Measurements from ENCODE around the gene EPPIN.

EPPIN gene

DNA sequence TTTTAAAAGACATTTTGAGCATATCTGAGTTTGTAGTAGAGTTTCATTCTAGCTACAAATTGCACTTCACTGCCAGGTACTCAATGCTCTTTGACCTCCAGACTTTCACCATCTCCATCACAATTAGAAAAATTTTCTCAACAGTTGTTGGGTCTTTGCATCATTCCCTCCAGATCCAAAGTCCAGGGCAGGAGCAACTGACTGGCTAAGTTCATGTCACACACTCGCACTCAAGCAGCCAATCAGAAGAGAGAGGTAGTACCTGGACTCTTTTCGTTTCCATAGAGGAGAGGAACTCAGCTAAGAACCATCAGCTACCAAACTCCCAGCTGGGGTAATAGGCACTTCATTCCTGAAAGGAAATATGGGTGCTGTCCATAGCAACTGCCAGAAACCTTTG, 40.8 kb downstream of the EPPIN start:
- no peak for DNase-seq (ENCODE audit: extremely low spot score)
- CTCF ChIA-PET: no interaction called here
- POLR2A ChIA-PET: no interaction called here
- TF ChIP-seq, protein P1, sequence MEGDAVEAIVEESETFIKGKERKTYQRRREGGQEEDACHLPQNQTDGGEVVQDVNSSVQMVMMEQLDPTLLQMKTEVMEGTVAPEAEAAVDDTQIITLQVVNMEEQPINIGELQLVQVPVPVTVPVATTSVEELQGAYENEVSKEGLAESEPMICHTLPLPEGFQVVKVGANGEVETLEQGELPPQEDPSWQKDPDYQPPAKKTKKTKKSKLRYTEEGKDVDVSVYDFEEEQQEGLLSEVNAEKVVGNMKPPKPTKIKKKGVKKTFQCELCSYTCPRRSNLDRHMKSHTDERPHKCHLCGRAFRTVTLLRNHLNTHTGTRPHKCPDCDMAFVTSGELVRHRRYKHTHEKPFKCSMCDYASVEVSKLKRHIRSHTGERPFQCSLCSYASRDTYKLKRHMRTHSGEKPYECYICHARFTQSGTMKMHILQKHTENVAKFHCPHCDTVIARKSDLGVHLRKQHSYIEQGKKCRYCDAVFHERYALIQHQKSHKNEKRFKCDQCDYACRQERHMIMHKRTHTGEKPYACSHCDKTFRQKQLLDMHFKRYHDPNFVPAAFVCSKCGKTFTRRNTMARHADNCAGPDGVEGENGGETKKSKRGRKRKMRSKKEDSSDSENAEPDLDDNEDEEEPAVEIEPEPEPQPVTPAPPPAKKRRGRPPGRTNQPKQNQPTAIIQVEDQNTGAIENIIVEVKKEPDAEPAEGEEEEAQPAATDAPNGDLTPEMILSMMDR (IDR thresholded peaks at IDR 0.05; ENCODE audit: control extremely low read depth, extremely low read depth, low read depth, missing control alignments): no peak

DNA sequence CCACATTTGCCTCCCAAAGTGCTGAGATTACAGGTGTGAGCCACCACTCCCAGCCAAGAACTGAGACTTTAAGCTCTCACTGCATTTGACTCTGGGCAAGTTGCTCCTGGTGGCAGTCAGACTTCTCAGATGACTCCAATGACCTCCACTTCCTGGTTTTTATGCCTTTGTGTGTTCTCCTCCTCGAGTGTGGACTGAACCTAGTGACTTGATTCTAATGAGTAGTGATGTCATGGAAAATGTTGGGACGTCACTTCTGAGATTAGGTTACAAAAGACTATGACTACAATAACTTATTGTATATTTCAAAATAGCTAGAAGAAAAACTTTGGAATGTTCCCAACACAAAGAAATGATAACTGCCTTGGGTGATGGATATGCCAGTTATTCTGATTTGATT, 43.8 kb downstream of the EPPIN start:
- POLR2A ChIA-PET: no interaction called here
- DNase-seq (ENCODE audit: extremely low spot score): no peak
- TF ChIP-seq, protein P1 (IDR thresholded peaks at IDR 0.05; ENCODE audit: control extremely low read depth, extremely low read depth, low read depth, missing control alignments): no peak
- CTCF ChIA-PET: interaction anchor here (1.0 to 1.3 kb wide), 3 partner anchors 35 to 271 kb away, joined by 3 read pairs; no protein-coding TSS in a partner anchor

- TF ChIP-seq, protein P1 (IDR thresholded peaks at IDR 0.05; ENCODE audit: control extremely low read depth, extremely low read depth, low read depth, missing control alignments): no peak
- ChIA-PET CTCF (interaction anchor here (1.3 kb wide), 1 partner anchor 34 kb away, joined by 3 read pairs; no protein-coding TSS in a partner anchor), POLR2A (no interaction called here)
- no peak for DNase-seq (ENCODE audit: extremely low spot score)
Observed at GRCh38 chr20:45502561-45502960, 44.6 kb downstream of the EPPIN start.

- CTCF ChIA-PET: no interaction called here
- DNase-seq (ENCODE audit: extremely low spot score): no peak
- TF ChIP-seq, protein P1 (IDR thresholded peaks at IDR 0.05; ENCODE audit: control extremely low read depth, extremely low read depth, low read depth, missing control alignments): no peak
- POLR2A ChIA-PET: no interaction called here
Observed at GRCh38 chr20:45501600-45501999, 45.6 kb downstream of the EPPIN start.

DNA sequence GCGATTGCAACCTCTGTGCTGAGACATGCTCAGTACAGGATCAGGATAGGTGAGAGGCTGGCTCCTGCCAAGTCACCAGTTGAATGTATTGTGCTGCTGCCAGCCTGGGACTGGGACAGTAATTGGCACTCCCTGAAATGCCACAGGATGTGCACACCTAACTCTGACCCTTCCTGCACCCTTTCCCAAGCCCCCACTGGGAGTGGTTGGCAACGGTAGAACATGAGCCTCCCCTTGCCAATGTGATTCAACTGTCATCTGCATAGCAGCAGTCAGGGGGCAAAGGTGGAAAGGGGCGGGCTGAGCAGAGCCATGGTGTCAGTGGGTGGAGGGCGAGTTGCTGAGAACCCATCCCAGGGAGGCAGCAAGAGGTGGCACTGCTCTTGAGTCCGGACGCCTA, 47.2 kb downstream of the EPPIN start:
- TF ChIP-seq, protein P1 (IDR thresholded peaks at IDR 0.05; ENCODE audit: control extremely low read depth, extremely low read depth, low read depth, missing control alignments): no peak
- DNase-seq (ENCODE audit: extremely low spot score): no peak
- ChIA-PET CTCF (no interaction called here), POLR2A (no interaction called here)

DNA sequence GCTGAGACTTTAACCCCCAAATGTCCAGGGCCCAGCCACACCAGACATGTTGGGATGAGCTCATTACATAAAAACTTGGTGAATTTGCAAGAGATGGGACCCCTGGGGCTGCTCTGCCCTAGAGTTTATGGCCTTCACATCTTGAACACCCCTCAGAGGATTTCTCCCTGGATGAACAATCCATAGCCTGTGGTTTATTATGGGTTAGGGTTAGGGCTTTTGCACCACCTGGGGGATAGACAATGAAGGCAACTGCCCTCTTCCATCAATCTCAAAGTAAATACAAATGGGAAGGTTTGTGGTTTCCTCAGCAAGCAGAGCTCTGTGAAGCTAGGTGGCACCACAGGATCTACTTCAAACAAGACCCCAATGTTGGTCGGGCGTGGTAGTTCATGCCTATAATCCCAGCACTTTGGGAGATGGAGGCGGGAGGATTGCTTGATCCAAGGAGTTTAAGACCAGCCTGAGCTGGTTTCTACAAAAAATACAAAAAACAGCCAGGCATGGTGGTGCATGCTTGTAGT, 49.2 kb downstream of the EPPIN start:
- ChIA-PET CTCF (interaction anchor here (1.2 to 2.2 kb wide), 5 partner anchors 54 to 273 kb away, joined by 3 to 7 read pairs (median 3); partner anchors contain the start of gene WFDC10A), POLR2A (interaction anchor here (0.6 kb wide), 1 partner anchor 688 kb away, joined by 5 read pairs; no protein-coding TSS in a partner anchor)
- no peak for DNase-seq (ENCODE audit: extremely low spot score)
- TF ChIP-seq, protein P1 (IDR thresholded peaks at IDR 0.05; ENCODE audit: control extremely low read depth, extremely low read depth, low read depth, missing control alignments): no peak

All from GM10248 (cell line).